Activated CD8-positive, alpha-beta T cell treated with anti-CD3 and anti-CD28 coated beads for 36 hours (primary cell): Measurements from ENCODE around the gene PLD1. TPM values are rescaled to one million over a fixed set of nuclear protein-coding genes. Genes with fewer than 3 reads are reported as not detected.

Experiments
- ATAC-seq: fragments of 200-7000 bp; cut with Tn5 transposase; one replicate; pipeline ENCODE4 v1.10.0; 2021; ENCODE audit warnings: mild to moderate bottlenecking, moderate library complexity
- CTCF ChIA-PET: fragments of 350-600 bp; sonication (Branson Sonifier 250); formaldehyde crosslinking; loops from one replicate; lab custom pipeline; 2021; ENCODE audit warnings: antibody characterized with exemption; lab: Charles Lee
- POLR2A ChIA-PET: fragments of 350-600 bp; sonication (Branson Sonifier 250); formaldehyde crosslinking; loops from one replicate; lab custom pipeline; 2021; ENCODE audit warnings: antibody characterized with exemption; lab: Charles Lee
- DNase-seq: peaks from one replicate; pipeline ENCODE4 v3.0.0-alpha.2; 2020
- H3K27ac Mint-ChIP-seq: one replicate; pipeline ENCODE4 v1.8.0; 2021; ENCODE audit warnings: mild to moderate bottlenecking, mixed read lengths
- H3K27me3 Mint-ChIP-seq: one replicate; pipeline ENCODE4 v1.8.0; 2021; ENCODE audit warnings: mixed read lengths
- H3K36me3 Mint-ChIP-seq: one replicate; pipeline ENCODE4 v1.8.0; 2021; ENCODE audit warnings: low read depth, mixed read lengths
- H3K4me1 Mint-ChIP-seq: one replicate; pipeline ENCODE4 v1.8.0; 2021; ENCODE audit warnings: low read depth, mixed read lengths
- H3K4me3 Mint-ChIP-seq: one replicate; pipeline ENCODE4 v1.8.0; 2021; ENCODE audit warnings: mild to moderate bottlenecking, moderate library complexity, mixed read lengths
- H3K9me3 Mint-ChIP-seq: one replicate; pipeline ENCODE4 v1.8.0; 2021; ENCODE audit warnings: mixed read lengths
- CTCF ChIP-seq: fragments of 200-600 bp; IDR thresholded peaks from one replicate; pipeline ENCODE4 v1.8.0; 2022; ENCODE audit warnings: antibody characterized with exemption, mild to moderate bottlenecking
- intact Hi-C: fragments of 100-400 bp; cut with micrococcal nuclease; formaldehyde crosslinking; loops from one replicate; pipeline ENCODE4 v1.10.0; 2022
- total RNA-seq, 2 experiments: library from RNA; stranded (reverse); gene quantifications; one replicate each; pipeline ENCODE4 v1.2.3, GENCODE V29; 2021

Gene PLD1
- total RNA-seq, 2 experiments from 2014 or later: 0.86 to 1.2 TPM

GRCh38 chr3:171846597-171846996, 36.3 kb upstream of the PLD1 start:
- no peak for TF ChIP-seq CTCF
- H3K4me1 Mint-ChIP-seq: peaks cover 21% of the 10 kb centered on the region
- ATAC-seq (peak; percentile 90), DNase-seq (peak; percentile 33)
- ChIA-PET POLR2A (no interaction called here), CTCF (interaction anchor here (0.9 to 1.1 kb wide), 2 partner anchors 11 to 19 kb away, joined by 3 read pairs; no protein-coding TSS in a partner anchor)
- H3K4me3 Mint-ChIP-seq: no peak overlapping the region
- H3K27ac Mint-ChIP-seq: peak overlapping the region; percentile 64
- no peaks in the 10 kb centered on the region for H3K9me3 Mint-ChIP-seq
- peaks cover 15% of the 10 kb centered on the region for H3K27me3 Mint-ChIP-seq
- H3K36me3 Mint-ChIP-seq: no peaks in the 10 kb centered on the region
- intact Hi-C loops: no loop called here

- ChIA-PET CTCF (no interaction called here), POLR2A (no interaction called here)
- intact Hi-C loops: no loop called here
- no peak for TF ChIP-seq CTCF
- DNase-seq: no peak
- H3K27ac Mint-ChIP-seq: no peak overlapping the region
- H3K4me1 Mint-ChIP-seq: peaks cover 21% of the 10 kb centered on the region
- no peak overlapping the region for H3K4me3 Mint-ChIP-seq
- H3K36me3 Mint-ChIP-seq: no peaks in the 10 kb centered on the region
- H3K27me3 Mint-ChIP-seq: peaks cover 11% of the 10 kb centered on the region
- H3K9me3 Mint-ChIP-seq: no peaks in the 10 kb centered on the region
- no peak for ATAC-seq
Measured at GRCh38 chr3:171845481-171846284, 35.4 kb upstream of the PLD1 start.

- Mint-ChIP-seq H3K4me3 (no peak overlapping the region), H3K27me3 (peaks cover 12% of the 10 kb centered on the region), H3K9me3 (no peaks in the 10 kb centered on the region), H3K4me1 (peaks cover 21% of the 10 kb centered on the region), H3K36me3 (no peaks in the 10 kb centered on the region), H3K27ac (no peak overlapping the region)
- intact Hi-C loops: no loop called here
- ATAC-seq (no peak), DNase-seq (no peak)
- POLR2A ChIA-PET: no interaction called here
- TF ChIP-seq CTCF: no peak
- CTCF ChIA-PET: no interaction called here
Measured at GRCh38 chr3:171844873-171845272, 34.6 kb upstream of the PLD1 start.

- no peak for ATAC-seq
- Mint-ChIP-seq H3K27ac (no peak within 1 kb of the TSS), H3K4me3 (no peak within 1 kb of the TSS), H3K4me1 (peaks cover 21% of the 10 kb centered on the region), H3K9me3 (no peaks in the 10 kb centered on the region), H3K27me3 (peaks cover 10% of the 10 kb centered on the region), H3K36me3 (no peaks in the 10 kb centered on the region)
- DNase-seq: no peak
- POLR2A ChIA-PET: no interaction called here
- CTCF ChIA-PET: no interaction called here
- intact Hi-C loops: no loop called here
- no peak for TF ChIP-seq CTCF
Measured at GRCh38 chr3:171842864-171843518, 32.7 kb upstream of the PLD1 start, which contains the start of gene TMEM212. TMEM212 (plus strand) TSS chr3:171843349; CDS start chr3:171843384, 35 bp downstream.

GRCh38 chr3:171841620-171842000, 31.3 kb upstream of the PLD1 start:
- ATAC-seq: no peak
- no peak for TF ChIP-seq CTCF
- intact Hi-C loops: no loop called here
- H3K4me3 Mint-ChIP-seq: no peak overlapping the region
- no peaks in the 10 kb centered on the region for H3K36me3 Mint-ChIP-seq
- ChIA-PET CTCF (interaction anchor here (0.7 to 1.4 kb wide), 2 partner anchors 13 to 664 kb away, joined by 3 to 5 read pairs; no protein-coding TSS in a partner anchor), POLR2A (interaction anchor here (0.6 kb wide), 1 partner anchor 464 kb away, joined by 4 read pairs; no protein-coding TSS in a partner anchor)
- no peaks in the 10 kb centered on the region for H3K9me3 Mint-ChIP-seq
- no peak for DNase-seq
- H3K27ac Mint-ChIP-seq: no peak overlapping the region
- H3K4me1 Mint-ChIP-seq: peaks cover 7% of the 10 kb centered on the region
- peaks cover 12% of the 10 kb centered on the region for H3K27me3 Mint-ChIP-seq
